Measurements from ENCODE around the gene APOL6.
"Not testable (repeated sequence)": the region's sequence is repeated elsewhere in the genome, so short reads cannot be mapped to it uniquely, and the experiment has no call there.

The APOL6 gene

DNA sequence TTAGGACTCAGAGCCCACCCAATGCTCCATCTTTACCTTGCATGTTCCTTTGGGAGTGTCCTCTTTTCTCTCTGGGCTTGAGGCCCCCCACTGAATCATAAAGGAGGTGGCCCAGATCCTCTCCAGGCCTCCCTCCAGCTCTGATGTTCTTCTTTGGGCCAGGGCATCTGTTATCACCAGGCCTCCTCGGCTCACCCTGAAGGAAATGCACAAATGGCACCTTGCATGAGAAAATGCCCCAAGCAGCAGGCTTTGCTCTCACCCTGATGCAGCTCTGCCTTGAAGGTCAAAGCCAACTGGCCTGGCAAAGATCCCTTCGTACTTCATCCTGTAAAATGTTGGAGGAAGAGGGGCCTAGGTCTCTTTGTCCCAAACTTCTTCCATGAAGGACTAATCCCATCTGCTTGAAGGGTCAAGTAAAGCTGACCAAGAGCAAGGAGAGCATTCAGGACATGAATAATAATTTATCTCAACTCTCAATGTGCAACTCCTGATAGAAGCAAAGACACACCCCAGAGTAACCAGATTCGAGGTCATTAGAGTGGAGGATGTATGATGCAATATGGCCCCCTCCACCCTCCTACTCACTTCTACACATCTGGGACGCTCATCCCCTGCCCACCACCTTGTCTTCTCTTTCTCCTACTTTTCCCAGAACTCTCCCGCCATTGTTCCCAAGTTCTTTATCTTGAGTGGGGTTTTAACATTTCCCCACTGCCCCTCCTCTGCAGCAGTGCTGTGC, 9.5 kb downstream of the APOL6 start:
- H3K36me3 ChIP-seq (ENCODE audit: insufficient read depth, low read length), result peaks cover 26% of the 10 kb centered on the region

DNA sequence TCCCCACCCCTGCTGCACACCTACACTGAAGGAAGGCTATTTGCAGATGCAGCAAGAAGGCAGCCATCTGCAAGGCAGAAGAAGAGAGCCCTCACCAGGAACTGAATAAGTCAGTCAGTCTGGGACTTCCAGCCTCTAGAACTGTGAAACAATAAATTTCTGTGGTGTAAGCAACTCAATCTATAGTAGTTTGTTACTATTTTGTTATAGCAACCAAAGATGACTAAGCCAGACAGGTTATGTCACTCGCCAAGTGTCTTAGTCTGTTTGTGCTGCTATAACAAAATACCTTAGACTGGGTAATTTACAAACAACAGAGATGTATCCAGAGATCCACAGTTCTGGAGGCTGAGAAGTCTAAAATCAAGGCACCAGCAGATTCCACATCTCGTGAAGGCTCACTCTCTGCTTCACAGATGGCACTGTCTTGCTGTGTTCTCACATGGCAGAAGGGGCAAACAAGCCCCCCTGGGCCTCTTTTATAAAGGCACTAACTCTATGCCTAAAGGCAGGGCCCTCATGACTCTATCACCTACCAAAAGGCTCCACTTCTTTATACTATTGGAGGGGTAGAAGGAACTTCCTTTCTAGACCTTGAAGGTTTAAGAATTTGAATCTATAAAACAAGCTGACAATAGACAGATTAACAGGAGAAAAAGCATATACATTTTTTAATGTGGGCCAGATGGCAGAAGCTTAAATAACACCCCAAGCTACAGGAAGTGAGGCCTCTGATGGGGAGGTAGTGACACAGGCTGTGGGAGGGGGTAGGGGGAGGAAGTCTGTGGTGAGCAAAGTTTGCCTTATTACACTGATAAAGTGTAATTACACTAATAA, 12.3 kb downstream of the APOL6 start:
- peaks cover 2% of the 10 kb centered on the region for H3K79me2 ChIP-seq (ENCODE audit: control insufficient read depth, insufficient read depth, low read length, unreplicated experiment)

More for the DNA sequence above, 9.5 kb downstream of the APOL6 start:
- Histone ChIP-seq H3K79me2 (ENCODE audit: control insufficient read depth, insufficient read depth, low read length, unreplicated experiment) (peaks cover 13% of the 10 kb centered on the region), H3K27me3 (ENCODE audit: insufficient read depth, low read length) (no peaks in the 10 kb centered on the region), H2AFZ (ENCODE audit: low read length, unreplicated experiment) (no peak overlapping the region), H3K4me3 (ENCODE audit: low read depth, low read length) (no peak overlapping the region), H3K4me1 (ENCODE audit: control insufficient read depth, insufficient read depth, low read length, unreplicated experiment) (peaks cover 5% of the 10 kb centered on the region), H3K27ac (ENCODE audit: low read depth, low read length) (no peak overlapping the region)

DNA sequence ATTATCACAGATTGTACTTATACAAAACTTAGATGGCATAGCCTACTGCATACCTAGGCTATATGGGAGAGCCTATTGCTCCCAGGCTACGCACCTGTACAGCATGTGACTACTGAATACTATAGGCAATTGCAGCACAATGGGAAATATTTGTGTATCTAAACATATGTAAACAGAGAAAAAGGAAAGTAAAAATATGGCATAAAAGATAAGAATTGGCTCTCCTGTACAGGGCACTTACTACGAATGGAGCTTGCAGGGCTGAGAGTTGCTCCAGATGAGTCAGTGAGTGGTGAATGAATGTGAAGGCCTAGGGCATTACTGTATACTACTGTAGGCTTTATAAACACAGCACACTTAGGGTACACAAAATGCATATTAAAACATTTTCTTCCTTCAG, 13.2 kb downstream of the APOL6 start:
- Histone ChIP-seq H3K79me2 (ENCODE audit: control insufficient read depth, insufficient read depth, low read length, unreplicated experiment) (peaks cover 2% of the 10 kb centered on the region), H3K36me3 (ENCODE audit: insufficient read depth, low read length) (peaks cover 34% of the 10 kb centered on the region), H3K4me3 (ENCODE audit: low read depth, low read length) (no peak overlapping the region), H2AFZ (ENCODE audit: low read length, unreplicated experiment) (no peak overlapping the region), H3K27me3 (ENCODE audit: insufficient read depth, low read length) (no peaks in the 10 kb centered on the region), H3K27ac (ENCODE audit: low read depth, low read length) (no peak overlapping the region), H3K4me1 (ENCODE audit: control insufficient read depth, insufficient read depth, low read length, unreplicated experiment) (peaks cover 5% of the 10 kb centered on the region)

More for the DNA sequence above, 12.3 kb downstream of the APOL6 start:
- no peak overlapping the region for H3K4me3 ChIP-seq (ENCODE audit: low read depth, low read length)
- peaks cover 31% of the 10 kb centered on the region for H3K36me3 ChIP-seq (ENCODE audit: insufficient read depth, low read length)
- no peak overlapping the region for H2AFZ ChIP-seq (ENCODE audit: low read length, unreplicated experiment)
- no peaks in the 10 kb centered on the region for H3K27me3 ChIP-seq (ENCODE audit: insufficient read depth, low read length)
- peak overlapping the region; percentile 39; the same call in 1 of the 2 replicates for H3K27ac ChIP-seq (ENCODE audit: low read depth, low read length)
- H3K4me1 ChIP-seq (ENCODE audit: control insufficient read depth, insufficient read depth, low read length, unreplicated experiment), result peaks cover 5% of the 10 kb centered on the region

DNA sequence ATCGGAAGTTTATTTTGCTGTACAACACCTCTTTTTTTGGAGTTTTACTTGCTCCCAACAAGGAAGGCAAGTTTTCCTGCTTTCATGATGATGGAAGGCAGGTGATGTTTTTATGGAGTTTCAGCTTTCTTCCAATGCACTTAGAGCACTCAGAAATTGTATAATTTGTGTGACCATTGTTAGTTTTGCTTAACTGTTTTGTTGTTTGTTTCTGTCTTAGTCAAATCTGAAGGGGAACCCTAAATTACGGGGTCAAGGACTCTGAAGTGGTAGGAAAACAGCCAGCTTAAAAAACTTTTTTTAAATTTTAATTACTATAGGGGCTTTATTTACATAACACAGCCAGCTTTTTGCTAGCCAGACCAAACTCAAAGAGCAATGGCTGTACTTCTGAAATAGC, 14.7 kb downstream of the APOL6 start:
- Histone ChIP-seq H3K79me2 (ENCODE audit: control insufficient read depth, insufficient read depth, low read length, unreplicated experiment) (peaks cover 2% of the 10 kb centered on the region), H3K36me3 (ENCODE audit: insufficient read depth, low read length) (peaks cover 35% of the 10 kb centered on the region), H3K27ac (ENCODE audit: low read depth, low read length) (0 out of 2 replicates have a peak overlapping the region, but pooled peaks have one; percentile 4), H3K27me3 (ENCODE audit: insufficient read depth, low read length) (no peaks in the 10 kb centered on the region), H3K4me1 (ENCODE audit: control insufficient read depth, insufficient read depth, low read length, unreplicated experiment) (peaks cover 5% of the 10 kb centered on the region), H2AFZ (ENCODE audit: low read length, unreplicated experiment) (no peak overlapping the region), H3K4me3 (ENCODE audit: low read depth, low read length) (no peak overlapping the region)

DNA sequence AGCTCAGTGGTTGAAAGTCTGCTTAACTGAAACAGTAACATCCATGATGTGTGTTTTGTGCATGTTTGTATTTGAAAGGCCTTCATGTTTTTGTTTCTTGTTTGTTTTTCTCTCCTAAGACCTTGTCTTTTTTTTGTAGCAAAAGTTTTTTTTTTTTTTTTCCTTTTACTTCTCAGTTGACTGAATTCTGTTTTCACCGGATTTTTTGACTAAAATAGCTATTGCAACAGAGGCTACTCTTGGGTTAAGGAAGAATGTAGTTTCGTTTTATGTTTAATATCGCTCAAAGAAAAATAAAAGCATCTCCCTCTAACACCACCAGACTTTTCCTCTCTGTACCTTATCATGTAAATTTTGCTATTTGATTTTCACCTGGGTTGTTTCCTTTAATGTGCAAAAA, 15.1 kb downstream of the APOL6 start:
- no peaks in the 10 kb centered on the region for H3K27me3 ChIP-seq (ENCODE audit: insufficient read depth, low read length)
- no peak overlapping the region for H2AFZ ChIP-seq (ENCODE audit: low read length, unreplicated experiment)
- H3K79me2 ChIP-seq (ENCODE audit: control insufficient read depth, insufficient read depth, low read length, unreplicated experiment), result peaks cover 2% of the 10 kb centered on the region
- H3K36me3 ChIP-seq (ENCODE audit: insufficient read depth, low read length), result peaks cover 31% of the 10 kb centered on the region
- 0 out of 2 replicates have a peak overlapping the region, but pooled peaks have one; percentile 4 for H3K27ac ChIP-seq (ENCODE audit: low read depth, low read length)
- H3K4me1 ChIP-seq (ENCODE audit: control insufficient read depth, insufficient read depth, low read length, unreplicated experiment), result peaks cover 5% of the 10 kb centered on the region
- H3K4me3 ChIP-seq (ENCODE audit: low read depth, low read length), result peak overlapping the region; percentile 31; the same call in 1 of the 2 replicates

DNA sequence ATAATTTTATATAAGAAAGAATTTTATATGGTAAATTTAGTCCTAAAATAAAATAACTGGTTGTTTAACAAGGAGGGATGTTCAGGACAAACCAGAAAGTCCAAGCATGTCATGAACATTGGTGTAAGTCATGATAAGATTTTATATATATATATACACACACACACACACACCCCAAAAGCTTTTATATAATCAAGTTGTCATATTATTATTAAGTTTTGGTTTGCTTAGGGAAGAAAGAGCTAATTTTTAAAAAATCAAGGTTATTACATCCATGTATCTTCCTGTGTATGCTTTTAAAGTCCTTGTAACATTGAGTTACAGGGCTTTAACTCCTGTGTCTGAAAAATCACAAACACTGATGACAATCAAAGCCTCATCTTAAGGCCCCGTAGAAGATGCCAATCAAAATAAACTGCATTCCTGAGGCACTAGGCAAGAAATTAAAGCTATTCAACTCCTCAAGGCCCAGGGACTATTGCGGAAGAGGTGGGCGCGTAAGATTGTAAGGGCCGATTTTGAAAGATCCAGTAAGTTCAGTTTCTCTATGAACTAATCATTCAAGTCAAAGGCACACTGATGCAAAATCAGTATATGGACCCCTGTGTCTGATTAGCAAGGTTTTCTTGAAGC, 16.8 kb downstream of the APOL6 start:
- Histone ChIP-seq H3K27me3 (ENCODE audit: insufficient read depth, low read length) (no peaks in the 10 kb centered on the region), H2AFZ (ENCODE audit: low read length, unreplicated experiment) (no peak overlapping the region), H3K27ac (ENCODE audit: low read depth, low read length) (no peak overlapping the region), H3K36me3 (ENCODE audit: insufficient read depth, low read length) (peaks cover 17% of the 10 kb centered on the region), H3K4me1 (ENCODE audit: control insufficient read depth, insufficient read depth, low read length, unreplicated experiment) (peaks cover 5% of the 10 kb centered on the region), H3K4me3 (ENCODE audit: low read depth, low read length) (no peak overlapping the region), H3K79me2 (ENCODE audit: control insufficient read depth, insufficient read depth, low read length, unreplicated experiment) (peaks cover 2% of the 10 kb centered on the region)

DNA sequence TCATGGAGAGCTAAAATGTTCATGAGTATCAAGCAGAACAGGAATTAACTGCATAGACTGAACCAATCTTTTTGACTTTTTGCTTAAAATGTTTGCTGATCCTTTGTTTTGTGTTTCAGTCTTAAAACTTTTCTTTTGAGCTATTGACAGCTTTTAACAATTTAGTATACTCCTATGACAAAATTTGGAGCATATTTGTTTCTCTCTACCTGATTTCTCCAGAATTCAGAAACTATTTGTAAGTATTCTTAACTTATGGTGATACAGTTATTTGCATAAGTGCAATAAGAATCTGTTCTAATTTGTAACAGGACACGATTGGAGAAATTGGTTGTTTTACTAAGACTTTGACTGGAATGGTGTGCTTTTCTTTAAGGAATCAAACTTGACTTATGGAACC, 18.5 kb downstream of the APOL6 start:
- not testable (repeated sequence) for H2AFZ ChIP-seq (ENCODE audit: low read length, unreplicated experiment); H3K4me1 ChIP-seq (ENCODE audit: control insufficient read depth, insufficient read depth, low read length, unreplicated experiment); H3K27ac ChIP-seq (ENCODE audit: low read depth, low read length); H3K4me3 ChIP-seq (ENCODE audit: low read depth, low read length); H3K79me2 ChIP-seq (ENCODE audit: control insufficient read depth, insufficient read depth, low read length, unreplicated experiment); H3K27me3 ChIP-seq (ENCODE audit: insufficient read depth, low read length)
- peaks cover 12% of the 10 kb centered on the region for H3K36me3 ChIP-seq (ENCODE audit: insufficient read depth, low read length)

DNA sequence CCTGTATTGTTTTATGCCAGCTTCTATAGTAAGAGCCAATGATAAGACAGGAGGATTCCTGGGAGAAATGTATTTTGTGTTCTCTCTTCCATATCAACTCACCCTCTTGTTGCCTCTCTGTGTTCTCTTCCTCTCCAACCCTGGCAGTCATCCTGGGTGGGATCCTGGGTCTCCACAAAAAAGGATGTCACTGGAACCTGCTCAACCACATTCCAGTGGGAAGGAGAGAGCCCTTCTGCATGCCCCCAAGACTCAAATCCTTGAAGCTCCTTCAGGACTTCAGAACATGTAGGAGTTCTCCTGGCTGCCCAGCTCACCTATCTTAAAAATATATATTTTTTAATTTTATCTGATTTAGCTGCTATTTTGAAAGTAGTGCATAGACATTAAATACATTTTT, 26.1 kb downstream of the APOL6 start:
- H3K4me3 ChIP-seq (ENCODE audit: low read depth, low read length), result no peak overlapping the region
- no peak overlapping the region for H3K27ac ChIP-seq (ENCODE audit: low read depth, low read length)
- no peak overlapping the region for H2AFZ ChIP-seq (ENCODE audit: low read length, unreplicated experiment)
- H3K36me3 ChIP-seq (ENCODE audit: insufficient read depth, low read length), result no peaks in the 10 kb centered on the region
- H3K4me1 ChIP-seq (ENCODE audit: control insufficient read depth, insufficient read depth, low read length, unreplicated experiment), result no peaks in the 10 kb centered on the region
- H3K79me2 ChIP-seq (ENCODE audit: control insufficient read depth, insufficient read depth, low read length, unreplicated experiment), result no peaks in the 10 kb centered on the region
- H3K27me3 ChIP-seq (ENCODE audit: insufficient read depth, low read length), result no peaks in the 10 kb centered on the region

DNA sequence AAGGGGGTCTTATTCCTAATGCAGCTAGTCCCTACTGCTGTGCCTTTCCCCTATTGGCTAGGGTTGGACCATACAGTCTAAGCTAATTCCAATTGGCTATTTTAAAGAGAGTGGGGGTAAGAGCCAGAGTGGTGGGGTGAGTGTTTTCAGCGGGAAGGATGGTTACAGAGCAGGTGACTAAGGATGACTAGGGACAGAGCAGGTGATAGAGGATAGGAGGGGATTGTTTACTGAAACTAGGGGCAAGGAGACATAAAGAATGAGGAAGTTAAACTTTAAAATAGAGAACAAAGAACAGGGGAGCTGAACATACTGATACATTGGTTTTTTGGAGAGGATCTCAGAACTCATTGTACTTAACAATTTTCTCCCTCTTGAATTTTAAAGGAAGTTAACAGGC, 27.8 kb downstream of the APOL6 start:
- H3K36me3 ChIP-seq (ENCODE audit: insufficient read depth, low read length); H3K27ac ChIP-seq (ENCODE audit: low read depth, low read length); H3K79me2 ChIP-seq (ENCODE audit: control insufficient read depth, insufficient read depth, low read length, unreplicated experiment); H2AFZ ChIP-seq (ENCODE audit: low read length, unreplicated experiment); H3K4me1 ChIP-seq (ENCODE audit: control insufficient read depth, insufficient read depth, low read length, unreplicated experiment); H3K27me3 ChIP-seq (ENCODE audit: insufficient read depth, low read length); H3K4me3 ChIP-seq (ENCODE audit: low read depth, low read length): not testable (repeated sequence)

DNA sequence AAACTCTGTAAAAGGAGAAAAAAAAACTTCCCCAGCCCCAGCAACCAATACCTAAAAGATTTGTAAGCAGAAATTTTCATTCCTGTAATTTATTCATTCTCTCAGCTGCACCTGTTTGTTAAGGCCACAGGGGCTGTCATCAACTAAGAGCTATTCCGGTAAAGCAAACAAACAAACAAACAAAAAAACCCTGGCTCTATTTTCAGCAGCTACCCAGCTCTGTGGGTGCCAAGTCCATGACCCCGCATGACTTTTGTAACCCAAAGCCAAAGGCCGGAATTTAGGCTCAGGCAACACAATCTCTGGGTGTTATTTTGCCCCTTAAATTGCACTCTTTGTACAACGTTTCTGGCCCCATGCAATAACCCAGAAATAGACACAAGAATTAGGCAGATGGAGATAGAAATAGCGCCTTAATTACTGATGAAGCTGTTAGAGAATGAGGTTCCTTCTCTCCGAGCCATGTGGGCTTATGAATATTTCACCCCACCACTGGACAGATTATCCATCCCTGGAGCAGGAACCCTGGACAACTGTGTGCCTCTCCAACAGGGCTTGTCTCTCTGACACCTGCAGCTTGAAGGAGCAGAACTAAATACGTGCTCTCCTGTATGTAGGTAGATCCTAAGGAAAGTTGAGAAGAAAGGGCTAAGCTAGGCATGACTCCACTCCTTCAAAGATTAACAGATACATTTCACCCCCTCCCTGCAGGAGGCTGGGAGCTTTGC, 29.4 kb downstream of the APOL6 start:
- no peak overlapping the region for H2AFZ ChIP-seq (ENCODE audit: low read length, unreplicated experiment)
- no peaks in the 10 kb centered on the region for H3K36me3 ChIP-seq (ENCODE audit: insufficient read depth, low read length)
- H3K27me3 ChIP-seq (ENCODE audit: insufficient read depth, low read length), result no peaks in the 10 kb centered on the region
- no peaks in the 10 kb centered on the region for H3K79me2 ChIP-seq (ENCODE audit: control insufficient read depth, insufficient read depth, low read length, unreplicated experiment)
- no peak overlapping the region for H3K4me3 ChIP-seq (ENCODE audit: low read depth, low read length)
- H3K27ac ChIP-seq (ENCODE audit: low read depth, low read length), result no peak overlapping the region
- H3K4me1 ChIP-seq (ENCODE audit: control insufficient read depth, insufficient read depth, low read length, unreplicated experiment), result no peaks in the 10 kb centered on the region

All from ACC112 (cell line).